SU-DHL-6 (cell line): Measurements from ENCODE around the gene MROH2A.

Experiments used
- H2AFZ ChIP-seq: fragments of 200-600 bp; sonication (generic); 2 replicates; pipeline ENCODE4 v1.6.1; 2014; ENCODE audit warnings: low read depth, mild to moderate bottlenecking, moderate library complexity, mixed read lengths, antibody characterized with exemption, low read length; ENCODE audit not compliant: severe bottlenecking
- H3F3A ChIP-seq: fragments of 200-600 bp; shearing (Covaris generic); 2 replicates; pipeline ENCODE4 v1.6.0; 2016; ENCODE audit warnings: antibody characterized with exemption, mild to moderate bottlenecking; ENCODE audit not compliant: insufficient read depth
- H3K27ac ChIP-seq: fragments of 200-600 bp; sonication (generic); 2 replicates; pipeline ENCODE4 v1.5.1; 2016; ENCODE audit warnings: low read depth, mild to moderate bottlenecking, low read length, moderate library complexity, mixed read lengths
- H3K27me3 ChIP-seq: fragments of 200-600 bp; sonication (generic), shearing (Covaris generic); 2 replicates; pipeline ENCODE4 v1.6.0; 2014; ENCODE audit warnings: mild to moderate bottlenecking, low read length
- H3K36me3 ChIP-seq: fragments of 200-600 bp; sonication (generic); 2 replicates; pipeline ENCODE4 v1.6.1; 2014; ENCODE audit warnings: mild to moderate bottlenecking, low read length, mixed read lengths
- H3K4me2 ChIP-seq: fragments of 300-600, 200-600 bp; shearing (Covaris generic), sonication (generic); 2 replicates; pipeline ENCODE4 v1.6.0; 2014; ENCODE audit warnings: low read length, low read depth, mild to moderate bottlenecking; ENCODE audit not compliant: poor library complexity, severe bottlenecking
- H3K4me3 ChIP-seq: fragments of 200-600 bp; sonication (generic); 2 replicates; pipeline ENCODE4 v1.5.1; 2014; ENCODE audit warnings: antibody characterized with exemption, low read length, mild to moderate bottlenecking, mixed read lengths; ENCODE audit not compliant: insufficient read depth, poor library complexity, severe bottlenecking
- H3K79me2 ChIP-seq: fragments of 200-600 bp; sonication (generic); 2 replicates; pipeline ENCODE4 v1.6.1; 2014; ENCODE audit warnings: mild to moderate bottlenecking, low read length, moderate library complexity; ENCODE audit not compliant: insufficient read depth
- H3K9ac ChIP-seq: fragments of 200-600 bp; sonication (generic); 2 replicates; pipeline ENCODE4 v1.7.0; 2014; ENCODE audit warnings: mild to moderate bottlenecking, low read length
- H3K9me2 ChIP-seq: fragments of 200-600 bp; sonication (generic); replicated peaks from 2 replicates; pipeline ENCODE4 v1.6.1; 2014; ENCODE audit warnings: low read length; ENCODE audit not compliant: insufficient read depth
- H3K9me3 ChIP-seq: fragments of 200-600 bp; sonication (generic); 2 replicates; pipeline ENCODE4 v1.6.1; 2014; ENCODE audit warnings: low read length, mixed read lengths; ENCODE audit not compliant: insufficient read depth
- H4K20me1 ChIP-seq: fragments of 200-600 bp; sonication (generic); 2 replicates; pipeline ENCODE4 v1.6.1; 2014; ENCODE audit warnings: low read depth, mild to moderate bottlenecking, antibody characterized with exemption, low read length, moderate library complexity, mixed read lengths
- CTCF ChIP-seq: fragments of 200-600 bp; sonication (generic); IDR thresholded peaks from one replicate; pipeline ENCODE4 v1.5.1; 2017; ENCODE audit warnings: antibody characterized with exemption, mild to moderate bottlenecking, low read length, moderate library complexity; ENCODE audit not compliant: insufficient read depth, poor library complexity, severe bottlenecking
- EZH2phosphoT487 ChIP-seq: fragments of 200-600 bp; sonication (generic), shearing (Covaris generic); conservative IDR thresholded peaks from 2 replicates; pipeline ENCODE4 v1.6.1; 2018; ENCODE audit warnings: mild to moderate bottlenecking, antibody characterized with exemption, low read length, moderate library complexity, mixed read lengths

The MROH2A gene

GRCh38 chr2:233764761-233765160, 13.4 kb upstream of the MROH2A start:
- no peak overlapping the region for H3K27ac ChIP-seq
- H3K36me3 ChIP-seq = no peaks in the 10 kb centered on the region
- no peak overlapping the region for H3K4me2 ChIP-seq
- no peaks in the 10 kb centered on the region for H4K20me1 ChIP-seq
- no peaks in the 10 kb centered on the region for H3K79me2 ChIP-seq
- H2AFZ ChIP-seq = no peak overlapping the region
- no peak overlapping the region for H3K4me3 ChIP-seq
- TF ChIP-seq CTCF (no peak), EZH2phosphoT487 (no peak)
- no peaks in the 10 kb centered on the region for H3K27me3 ChIP-seq
- no peaks in the 10 kb centered on the region for H3F3A ChIP-seq
- no peak overlapping the region for H3K9ac ChIP-seq
- no peaks in the 10 kb centered on the region for H3K9me3 ChIP-seq
- H3K9me2 ChIP-seq = no peaks in the 10 kb centered on the region

- H3K9me2 ChIP-seq = no peaks in the 10 kb centered on the region
- no peak overlapping the region for H3K27ac ChIP-seq
- no peaks in the 10 kb centered on the region for H4K20me1 ChIP-seq
- no peaks in the 10 kb centered on the region for H3K27me3 ChIP-seq
- H3K9me3 ChIP-seq = no peaks in the 10 kb centered on the region
- no peak overlapping the region for H3K9ac ChIP-seq
- no peak overlapping the region for H2AFZ ChIP-seq
- H3K36me3 ChIP-seq = no peaks in the 10 kb centered on the region
- no peak overlapping the region for H3K4me2 ChIP-seq
- TF ChIP-seq EZH2phosphoT487 (no peak), CTCF (no peak)
- no peaks in the 10 kb centered on the region for H3K79me2 ChIP-seq
- no peak overlapping the region for H3K4me3 ChIP-seq
- no peaks in the 10 kb centered on the region for H3F3A ChIP-seq
Observed at GRCh38 chr2:233766416-233766815, 11.7 kb upstream of the MROH2A start.

- Histone ChIP-seq H3K36me3 (no peaks in the 10 kb centered on the region), H3K9ac (no peak overlapping the region), H2AFZ (no peak overlapping the region), H3K27me3 (no peaks in the 10 kb centered on the region), H4K20me1 (no peaks in the 10 kb centered on the region), H3K4me2 (no peak overlapping the region), H3K9me3 (no peaks in the 10 kb centered on the region), H3K9me2 (no peaks in the 10 kb centered on the region), H3F3A (no peaks in the 10 kb centered on the region), H3K4me3 (no peak overlapping the region), H3K79me2 (no peaks in the 10 kb centered on the region), H3K27ac (no peak overlapping the region)
- TF ChIP-seq EZH2phosphoT487 (no peak), CTCF (no peak)
Observed at GRCh38 chr2:233768076-233768475, 10.1 kb upstream of the MROH2A start.
